WTC11 (cell line): ENCODE results near the gene MUC21. TPM values are rescaled to one million over a fixed set of nuclear protein-coding genes. Genes with fewer than 3 reads are reported as not detected.

Source experiments
- ATAC-seq: fragments of 200-7000 bp; cut with Tn5 transposase; 2 replicates; pipeline ENCODE4 v1.10.0; 2021; ENCODE audit warnings: mild to moderate bottlenecking, moderate library complexity
- CTCF ChIA-PET: fragments of 300-600 bp; sonication (Branson Sonifier 250); formaldehyde crosslinking; loops from one replicate; lab custom pipeline; 2021; ENCODE audit warnings: antibody characterized with exemption; lab: Charles Lee
- POLR2A ChIA-PET: fragments of 350-600 bp; sonication (Branson Sonifier 250); formaldehyde crosslinking; loops from one replicate; lab custom pipeline; 2021; ENCODE audit warnings: antibody characterized with exemption; lab: Charles Lee
- DNase-seq: peaks from one replicate; pipeline ENCODE4 v3.0.0; 2021; ENCODE audit warnings: low spot score
- H3K27ac Mint-ChIP-seq: 2 replicates; pipeline ENCODE4 v1.8.0; 2021; ENCODE audit warnings: mixed read lengths
- H3K27me3 Mint-ChIP-seq: 2 replicates; pipeline ENCODE4 v1.8.0; 2021; ENCODE audit warnings: low read depth, mild to moderate bottlenecking, moderate library complexity, mixed read lengths
- H3K36me3 Mint-ChIP-seq: 2 replicates; pipeline ENCODE4 v1.8.0; 2021; ENCODE audit warnings: mixed read lengths
- H3K4me1 Mint-ChIP-seq: 2 replicates; pipeline ENCODE4 v1.8.0; 2022; ENCODE audit warnings: mixed read lengths
- H3K4me3 Mint-ChIP-seq: 2 replicates; pipeline ENCODE4 v1.8.0; 2021; ENCODE audit warnings: mild to moderate bottlenecking, moderate library complexity, mixed read lengths
- H3K9me3 Mint-ChIP-seq: 2 replicates; pipeline ENCODE4 v1.8.0; 2021; ENCODE audit warnings: mixed read lengths
- AR ChIP-seq: fragments of 250-450 bp; sonication (Bioruptor Pico); IDR thresholded peaks from 2 replicates; pipeline ENCODE4 v1.9.0; 2021; ENCODE audit warnings: mild to moderate bottlenecking
- ARID4B ChIP-seq: sonication (generic); formaldehyde crosslinking; IDR thresholded peaks from 2 replicates; pipeline ENCODE4 v1.8.0; 2023; ENCODE audit warnings: missing genetic modification reagents, mild to moderate bottlenecking, borderline replicate concordance
- ATF1 ChIP-seq: sonication (generic); formaldehyde crosslinking; IDR thresholded peaks from 2 replicates; pipeline ENCODE4 v1.8.1; 2023; ENCODE audit warnings: mild to moderate bottlenecking, moderate library complexity, missing genetic modification reagents
- ATF2 ChIP-seq: sonication (generic); formaldehyde crosslinking; IDR thresholded peaks from 2 replicates; pipeline ENCODE4 v1.8.1; 2022; ENCODE audit warnings: low read depth, missing genetic modification reagents, borderline replicate concordance
- CBFB ChIP-seq: sonication (generic); formaldehyde crosslinking; IDR thresholded peaks from 2 replicates; pipeline ENCODE4 v1.8.1; 2022; ENCODE audit warnings: mild to moderate bottlenecking, low read depth, missing genetic modification reagents
- CREM ChIP-seq: sonication (generic); formaldehyde crosslinking; IDR thresholded peaks from 2 replicates; pipeline ENCODE4 v1.8.1; 2022; ENCODE audit warnings: mild to moderate bottlenecking, missing genetic modification reagents, moderate library complexity
- EMX1 ChIP-seq: fragments of 250-450 bp; sonication (Bioruptor Pico); IDR thresholded peaks from 2 replicates; pipeline ENCODE4 v1.8.0; 2021; ENCODE audit warnings: mild to moderate bottlenecking
- FOXP4 ChIP-seq: sonication (generic); formaldehyde crosslinking; IDR thresholded peaks from 2 replicates; pipeline ENCODE4 v1.8.0; 2022; ENCODE audit warnings: mild to moderate bottlenecking, missing genetic modification reagents
- GABPB1 ChIP-seq: sonication (generic); formaldehyde crosslinking; IDR thresholded peaks from 2 replicates; pipeline ENCODE4 v1.8.1; 2023; ENCODE audit warnings: mild to moderate bottlenecking, missing genetic modification reagents
- GRHL2 ChIP-seq: fragments of 250-450 bp; sonication (Bioruptor Pico); IDR thresholded peaks from 2 replicates; pipeline ENCODE4 v1.8.0; 2022; ENCODE audit warnings: mild to moderate bottlenecking, moderate library complexity; ENCODE audit not compliant: insufficient replicate concordance, severe bottlenecking
- IRF1 ChIP-seq: sonication (generic); formaldehyde crosslinking; IDR thresholded peaks from 2 replicates; pipeline ENCODE4 v1.8.0; 2023; ENCODE audit warnings: missing genetic modification reagents
- JAZF1 ChIP-seq: fragments of 250-450 bp; sonication (Bioruptor Pico); IDR thresholded peaks from 2 replicates; pipeline ENCODE4 v1.9.0; 2021; ENCODE audit warnings: moderate library complexity, mild to moderate bottlenecking, inconsistent platforms
- RELA ChIP-seq: sonication (generic); formaldehyde crosslinking; IDR thresholded peaks from 2 replicates; pipeline ENCODE4 v1.8.1; 2022; ENCODE audit warnings: missing genetic modification reagents, mild to moderate bottlenecking, borderline replicate concordance
- USF2 ChIP-seq: sonication (generic); formaldehyde crosslinking; IDR thresholded peaks from 2 replicates; pipeline ENCODE4 v1.8.1; 2023; ENCODE audit warnings: mild to moderate bottlenecking, missing genetic modification reagents, moderate library complexity
- ZNF219 ChIP-seq: sonication (generic); formaldehyde crosslinking; IDR thresholded peaks from 2 replicates; pipeline ENCODE4 v1.8.0; 2023; ENCODE audit warnings: missing genetic modification reagents, mild to moderate bottlenecking, borderline replicate concordance
- ZNF281 ChIP-seq: sonication (generic); formaldehyde crosslinking; IDR thresholded peaks from 2 replicates; pipeline ENCODE4 v1.8.0; 2023; ENCODE audit warnings: mild to moderate bottlenecking, missing genetic modification reagents
- total RNA-seq: library from RNA; stranded (reverse); gene quantifications from 3 replicates; pipeline ENCODE4 v1.2.3, GENCODE V29; 2021

Gene MUC21
- total RNA-seq, 1 experiment from 2014 or later: not detected

GRCh38 chr6:30947231-30947630 is 36.3 kb upstream of the MUC21 start:
- Mint-ChIP-seq H3K36me3 (no peaks in the 10 kb centered on the region), H3K27me3 (peaks cover 30% of the 10 kb centered on the region), H3K4me3 (no peak overlapping the region), H3K27ac (no peak overlapping the region), H3K4me1 (peaks cover 20% of the 10 kb centered on the region), H3K9me3 (peaks cover 38% of the 10 kb centered on the region)
- ChIA-PET POLR2A (no interaction called here), CTCF (interaction anchor here (0.6 to 1.2 kb wide), 2 partner anchors 96 to 124 kb away, joined by 3 to 4 read pairs; no protein-coding TSS in a partner anchor)
- TF ChIP-seq ARID4B (CRISPR knock-in tag) (no peak), USF2 (CRISPR knock-in tag) (no peak), ATF1 (CRISPR knock-in tag) (no peak), ZNF219 (CRISPR knock-in tag) (no peak), ZNF281 (no peak), IRF1 (CRISPR knock-in tag) (no peak)
- no peak for DNase-seq
- no peak for ATAC-seq

GRCh38 chr6:30948811-30949210 is 34.7 kb upstream of the MUC21 start:
- Mint-ChIP-seq H3K4me1 (peaks cover 8% of the 10 kb centered on the region), H3K36me3 (no peaks in the 10 kb centered on the region), H3K27me3 (peaks cover 40% of the 10 kb centered on the region), H3K9me3 (peaks cover 42% of the 10 kb centered on the region)
- no peak for ATAC-seq
- no peak for DNase-seq
- CTCF ChIA-PET: interaction anchor here (1.1 kb wide), 1 partner anchor 59 kb away, joined by 4 read pairs; no protein-coding TSS in a partner anchor
- TF ChIP-seq CBFB (no peak), JAZF1 (CRISPR knock-in tag) (no peak), EMX1 (CRISPR knock-in tag) (no peak), GRHL2 (CRISPR knock-in tag) (no peak), ATF1 (CRISPR knock-in tag) (no peak), CREM (CRISPR knock-in tag) (no peak), AR (CRISPR knock-in tag) (no peak), FOXP4 (no peak), GABPB1 (CRISPR knock-in tag) (no peak), RELA (no peak), ATF2 (CRISPR knock-in tag) (no peak)
- TF ChIP-seq, all 79 proteins: peak for 0
- Mint-ChIP-seq H3K27ac (no peak overlapping the region), H3K4me3 (no peak overlapping the region)
- POLR2A ChIA-PET: no interaction called here
